ENCODE results near the gene CCDC97.

- TF ChIP-seq CTCF (conservative IDR thresholded peaks at IDR 0.05) (no peak), EZH2 (IDR thresholded peaks at IDR 0.05; ENCODE audit: low read depth) (no peak)
Measured at GRCh38 chr19:41362143-41362847, 52.3 kb downstream of the CCDC97 start.
